Measurements from ENCODE around the gene KIF21A.
A peak's percentile ranks its signal among the peaks of the same experiment; 100 is the strongest.

GRCh38 chr12:39354955-39355354, 88.0 kb downstream of the KIF21A start:
- TF ChIP-seq EZH2 (IDR thresholded peaks at IDR 0.05; ENCODE audit: borderline replicate concordance, low read depth, low read length, severe bottlenecking) (no peak), POLR2A (IDR thresholded peaks at IDR 0.05; ENCODE audit: low read depth, low read length) (no peak), POLR2AphosphoS5 (IDR thresholded peaks at IDR 0.05; ENCODE audit: insufficient read depth, low read depth, low read length) (no peak), CTCF (IDR thresholded peaks at IDR 0.05; ENCODE audit: extremely low read depth in 1 of 2, insufficient read depth in 1 of 2, low read depth in 1 of 2, low read length in 2 of 2) (no peak), GATA2 (IDR thresholded peaks at IDR 0.05; ENCODE audit: insufficient read depth, insufficient read length, low read depth, low read length) (peak; percentile 28), JUN (IDR thresholded peaks at IDR 0.05; ENCODE audit: borderline replicate concordance, insufficient read depth, insufficient read length, low read depth) (no peak)

All from endothelial cell of umbilical vein (primary cell).